ENCODE results near the gene ZHX3.

Gene ZHX3

GRCh38 chr20:41228858-41229257, 88.7 kb downstream of the ZHX3 start:
- DNase-seq (ENCODE audit: low read depth, low spot score), result no peak

GRCh38 chr20:41226426-41226825, 91.1 kb downstream of the ZHX3 start:
- no peak for DNase-seq (ENCODE audit: low read depth, low spot score)

GRCh38 chr20:41225091-41225490, 92.4 kb downstream of the ZHX3 start:
- DNase-seq (ENCODE audit: low read depth, low spot score), result no peak

DNA sequence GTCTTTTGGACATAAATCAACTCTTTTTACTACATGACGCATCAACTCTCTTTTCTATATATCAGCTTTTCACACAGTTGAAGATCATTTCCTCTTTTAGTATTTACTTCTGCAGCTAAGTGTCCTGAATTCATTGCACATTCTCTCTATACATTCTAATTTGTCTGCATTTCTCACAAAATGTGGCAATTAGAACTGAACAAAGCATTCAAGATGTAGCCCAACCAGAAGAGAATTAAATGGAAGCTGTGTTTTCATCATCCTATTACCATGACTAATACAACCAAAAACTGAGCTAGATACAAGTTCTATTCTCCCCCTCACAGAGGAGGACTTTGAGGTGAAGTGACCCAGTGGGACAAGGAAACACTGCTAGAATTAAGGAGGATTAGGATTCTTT, 93.2 kb downstream of the ZHX3 start:
- DNase-seq (ENCODE audit: low read depth, low spot score), result no peak

GRCh38 chr20:41223112-41223511, 94.4 kb downstream of the ZHX3 start:
- no peak for DNase-seq (ENCODE audit: low read depth, low spot score)

DNA sequence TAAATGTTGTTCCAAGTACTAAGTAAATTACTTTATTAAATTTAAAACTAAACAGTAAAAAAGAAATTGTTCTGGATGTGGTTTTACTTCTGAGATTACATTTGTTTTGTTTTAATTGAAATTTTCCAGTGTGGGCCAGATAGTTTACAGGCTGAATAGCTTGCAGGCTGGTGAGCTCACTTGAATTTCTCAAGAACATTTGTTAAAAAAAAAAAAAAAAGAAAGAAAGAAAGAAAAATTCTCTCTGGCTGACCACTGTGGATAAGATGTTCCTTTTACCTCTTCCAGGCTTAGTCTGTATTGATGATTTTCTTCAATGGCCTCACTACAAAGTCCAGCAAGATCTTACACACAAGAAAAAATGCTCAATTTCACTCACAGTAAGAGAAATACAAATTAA, 94.8 kb downstream of the ZHX3 start:
- DNase-seq (ENCODE audit: low read depth, low spot score), result no peak

DNA sequence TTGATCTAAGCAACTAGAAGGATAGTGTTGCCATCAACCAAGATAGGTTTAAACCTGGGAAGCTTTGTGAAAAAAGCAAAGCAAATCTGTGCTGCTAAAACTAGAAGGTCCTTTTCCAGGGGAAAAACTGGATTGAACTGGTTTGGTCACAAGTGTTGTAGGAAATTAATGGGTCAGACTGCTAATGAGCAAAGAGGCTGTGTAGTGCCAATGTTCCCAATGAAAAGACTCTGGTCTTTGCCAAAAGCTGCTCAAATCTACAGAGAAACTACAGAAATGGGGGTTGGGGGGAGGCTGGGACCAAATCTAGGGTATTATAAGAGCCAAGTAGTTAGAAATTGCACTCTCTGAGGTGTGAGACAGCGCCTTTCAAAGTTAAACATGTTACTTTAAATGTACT, 95.2 kb downstream of the ZHX3 start:
- no peak for DNase-seq (ENCODE audit: low read depth, low spot score)

- DNase-seq (ENCODE audit: low read depth, low spot score), result no peak
Observed at GRCh38 chr20:41221614-41222218, 95.8 kb downstream of the ZHX3 start.

- no peak for DNase-seq (ENCODE audit: low read depth, low spot score)
Observed at GRCh38 chr20:41219824-41220223, 97.7 kb downstream of the ZHX3 start.

DNA sequence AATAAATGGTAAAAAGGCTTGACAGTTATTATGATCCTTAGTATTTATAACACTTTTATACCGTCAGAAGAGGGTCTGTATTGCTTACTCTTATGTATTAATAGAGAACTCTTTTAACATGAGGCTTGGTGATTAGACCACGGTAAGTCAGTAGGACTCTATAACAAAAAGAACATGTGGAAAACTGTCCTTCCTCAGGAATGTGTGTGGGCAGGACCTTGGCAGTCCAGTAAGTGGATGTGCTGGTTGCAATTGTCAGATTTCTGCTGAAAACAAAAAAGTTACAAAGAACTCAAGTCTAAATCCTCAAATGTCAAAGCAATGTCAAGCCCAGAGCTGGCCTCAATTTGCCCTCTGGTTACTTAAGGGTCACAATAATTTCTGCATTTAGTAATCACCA, 99.1 kb downstream of the ZHX3 start:
- DNase-seq (ENCODE audit: low read depth, low spot score), result no peak

- no peak for DNase-seq (ENCODE audit: low read depth, low spot score)
Observed at GRCh38 chr20:41217422-41217821, 100.1 kb downstream of the ZHX3 start.

DNA sequence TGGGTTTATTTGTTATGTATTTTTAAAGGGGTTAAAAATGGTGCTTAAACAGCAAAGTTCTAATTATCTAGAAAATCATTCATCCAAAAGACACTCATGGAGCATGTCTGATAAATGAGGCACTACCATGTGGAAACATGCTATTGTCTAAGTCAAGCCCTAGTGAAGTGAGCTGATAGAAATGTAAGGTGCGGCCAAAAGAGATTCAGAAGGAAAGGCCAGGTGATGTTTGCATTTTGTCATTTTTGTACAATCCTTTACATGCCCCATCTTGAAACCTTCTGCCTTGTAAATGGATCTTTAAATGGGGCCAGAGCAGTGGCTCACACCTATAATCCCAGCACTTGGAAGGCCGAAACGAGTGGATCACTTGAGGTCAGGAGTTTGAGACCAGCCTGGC, 102.9 kb downstream of the ZHX3 start:
- no peak for DNase-seq (ENCODE audit: low read depth, low spot score)

DNA sequence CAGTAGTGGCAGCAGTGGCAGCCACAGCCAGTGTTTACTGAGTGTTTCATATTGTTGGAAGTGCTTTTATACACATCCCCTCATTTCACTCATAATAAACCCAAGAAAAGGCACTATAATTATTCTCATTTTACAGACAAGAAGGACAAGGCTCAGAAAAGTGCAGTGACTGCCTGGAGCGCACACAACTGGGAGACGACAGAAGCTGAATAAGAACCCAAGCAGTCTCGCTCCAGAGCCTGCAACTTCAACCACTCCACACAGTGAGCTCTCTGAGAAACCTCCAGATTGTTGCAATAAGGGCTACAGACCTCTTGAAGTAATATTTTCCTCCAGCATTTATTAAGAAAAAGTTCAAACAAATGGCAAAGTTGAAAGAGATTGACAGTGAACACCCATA, 103.3 kb downstream of the ZHX3 start:
- no peak for DNase-seq (ENCODE audit: low read depth, low spot score)

DNA sequence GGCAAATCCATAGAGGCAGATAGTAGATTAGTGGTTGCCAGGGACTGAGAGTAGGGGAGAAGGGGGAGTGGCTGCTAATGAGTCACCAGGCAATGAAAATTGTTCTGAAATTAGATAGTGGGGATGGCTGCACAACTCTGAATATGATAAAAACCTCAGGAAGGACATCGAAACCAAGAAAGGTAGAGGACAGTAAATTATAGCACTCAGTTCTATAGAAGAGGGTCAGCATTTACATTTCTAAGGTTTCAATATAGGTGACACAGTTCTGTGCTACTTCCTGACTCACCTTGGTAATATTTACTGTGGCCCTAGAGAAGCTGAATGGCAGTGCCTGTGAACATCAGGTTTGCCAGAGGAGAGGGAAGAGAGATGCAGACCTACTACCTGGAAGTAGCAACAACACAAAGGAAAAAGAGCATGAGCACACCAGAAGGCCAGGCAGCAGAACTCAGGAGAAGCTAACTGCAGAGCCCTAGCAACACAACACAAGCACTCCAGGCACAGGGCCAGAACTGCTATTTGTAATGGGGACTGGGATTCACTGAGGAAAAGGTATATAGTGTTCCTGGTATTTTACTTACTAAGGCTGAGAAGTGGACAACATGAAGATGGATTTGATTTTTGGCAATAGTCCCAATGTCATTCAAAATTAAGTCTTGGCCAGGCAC, 104.2 kb downstream of the ZHX3 start:
- no peak for DNase-seq (ENCODE audit: low read depth, low spot score)

GRCh38 chr20:41205313-41205712, 112.2 kb downstream of the ZHX3 start:
- DNase-seq (ENCODE audit: low read depth, low spot score), result no peak

DNA sequence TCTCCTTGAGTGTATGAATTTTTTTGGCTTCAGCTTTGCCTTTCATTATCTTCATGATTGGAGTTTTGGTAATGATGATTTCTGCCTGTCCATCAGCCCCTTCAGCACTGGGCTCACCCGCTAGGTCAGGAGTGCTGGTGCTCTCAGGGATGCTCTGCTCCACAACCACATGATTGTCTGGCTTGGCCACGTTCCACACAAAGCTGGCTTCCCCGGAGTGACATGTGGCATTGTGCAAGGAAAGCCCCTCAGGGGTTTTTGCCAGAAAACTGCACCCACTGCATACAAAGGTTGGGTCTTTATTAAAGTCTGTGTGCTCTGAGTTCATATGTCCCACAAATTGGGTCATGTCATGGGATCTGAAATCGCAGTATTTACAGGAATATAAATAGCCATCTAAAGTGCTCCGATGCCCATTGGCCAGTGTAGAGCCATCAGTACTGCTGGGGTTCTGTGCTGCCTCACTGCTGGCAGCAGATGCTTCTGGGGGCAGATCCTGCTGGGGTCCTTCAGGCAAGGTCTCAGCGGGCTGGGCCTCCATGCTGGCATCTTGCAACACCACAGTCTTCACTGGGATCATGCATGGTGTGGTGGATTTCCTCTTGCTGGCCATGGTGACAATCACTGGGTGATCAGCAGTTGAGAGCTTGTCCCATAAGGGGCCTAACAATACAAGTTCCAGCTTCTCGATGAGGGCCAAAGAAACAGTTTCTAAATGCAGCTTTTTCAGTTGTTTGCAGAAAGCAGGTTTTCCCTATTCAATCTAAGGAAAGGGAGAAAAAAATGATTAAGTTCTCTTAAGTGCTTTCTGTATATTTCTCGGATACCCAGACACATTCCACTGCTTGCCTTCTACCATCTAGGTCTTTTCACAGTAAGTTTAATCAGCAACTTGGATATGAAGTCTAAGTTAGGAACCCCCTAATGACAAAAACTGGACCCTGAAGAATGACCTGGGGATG, 112.9 kb downstream of the ZHX3 start:
- no peak for DNase-seq (ENCODE audit: low read depth, low spot score)

DNA sequence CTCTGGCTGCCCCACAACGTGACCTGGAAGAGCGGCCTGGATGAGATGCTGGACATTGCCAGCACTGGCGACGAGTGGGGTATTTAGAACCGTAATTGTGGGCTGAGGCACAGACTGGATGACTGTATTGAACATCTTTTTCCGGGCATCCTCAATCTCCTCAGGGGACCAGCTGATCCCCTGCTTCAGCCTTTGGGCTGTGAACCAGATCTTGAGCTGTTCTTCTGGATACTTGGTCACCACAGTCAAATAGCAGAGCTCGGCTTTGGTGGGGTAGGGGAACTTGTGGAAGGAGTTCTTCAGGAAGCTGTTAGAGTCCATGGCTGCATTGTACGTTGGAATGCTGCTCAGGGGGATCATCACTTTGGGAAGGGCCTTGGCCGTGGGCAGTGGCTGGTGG, 113.9 kb downstream of the ZHX3 start:
- no peak for DNase-seq (ENCODE audit: low read depth, low spot score)

- DNase-seq (ENCODE audit: low read depth, low spot score), result no peak
Observed at GRCh38 chr20:41202426-41202825, 115.1 kb downstream of the ZHX3 start.

DNA sequence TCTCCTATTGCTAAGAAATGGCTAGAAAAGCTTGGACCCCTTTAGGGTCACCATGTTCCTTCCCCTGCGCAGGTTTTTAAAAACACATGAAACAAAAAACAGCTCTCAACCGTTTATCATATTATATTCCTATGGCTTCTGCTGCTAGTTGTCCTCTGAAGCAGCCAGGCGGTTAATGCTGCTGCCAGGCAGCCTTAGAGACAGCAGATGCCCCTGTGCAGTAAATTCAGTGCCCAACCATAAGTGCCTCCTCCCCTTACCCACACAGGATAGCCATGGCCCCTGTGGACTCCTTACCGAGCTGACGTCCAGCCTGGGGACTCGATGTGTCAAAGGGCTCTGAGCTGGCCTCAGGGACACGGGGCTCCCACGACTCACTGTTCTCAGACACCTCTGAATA, 115.8 kb downstream of the ZHX3 start:
- no peak for DNase-seq (ENCODE audit: low read depth, low spot score)

DNA sequence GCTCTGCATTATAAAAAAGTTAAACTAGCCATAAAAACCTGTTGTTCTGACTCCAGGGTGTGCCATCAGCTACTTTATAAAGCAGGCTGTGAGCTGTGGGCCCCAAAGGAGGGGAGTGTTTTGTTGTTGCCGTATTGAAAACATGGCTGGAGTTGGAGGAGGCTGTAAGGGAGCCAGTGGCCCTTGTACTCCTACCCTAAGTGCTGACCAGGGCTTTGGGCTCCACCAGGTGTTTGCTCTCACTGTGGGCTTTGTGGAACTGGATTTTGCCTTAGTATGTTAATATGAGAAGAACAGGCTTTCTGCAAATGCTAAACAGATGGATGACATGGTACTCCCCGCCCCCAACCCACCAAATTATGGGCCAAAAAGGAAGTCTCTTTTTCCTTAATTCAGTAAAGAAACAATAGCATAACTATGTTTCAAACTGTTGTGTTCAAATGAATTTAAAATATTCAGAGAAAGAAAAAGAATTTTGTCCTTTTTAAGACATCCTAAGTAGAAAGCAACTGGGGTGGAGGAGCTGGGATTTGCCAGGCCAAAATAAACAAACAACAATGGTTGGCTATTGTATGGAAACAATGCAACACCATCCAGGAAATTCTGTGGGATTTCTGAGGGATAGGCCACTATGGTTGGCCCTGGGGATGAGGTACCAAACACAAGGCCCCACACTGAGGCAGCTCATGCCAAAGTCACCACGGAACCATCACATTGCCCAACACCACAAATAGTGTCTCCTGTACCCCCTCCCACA, 116.9 kb downstream of the ZHX3 start:
- DNase-seq (ENCODE audit: low read depth, low spot score), result no peak

DNA sequence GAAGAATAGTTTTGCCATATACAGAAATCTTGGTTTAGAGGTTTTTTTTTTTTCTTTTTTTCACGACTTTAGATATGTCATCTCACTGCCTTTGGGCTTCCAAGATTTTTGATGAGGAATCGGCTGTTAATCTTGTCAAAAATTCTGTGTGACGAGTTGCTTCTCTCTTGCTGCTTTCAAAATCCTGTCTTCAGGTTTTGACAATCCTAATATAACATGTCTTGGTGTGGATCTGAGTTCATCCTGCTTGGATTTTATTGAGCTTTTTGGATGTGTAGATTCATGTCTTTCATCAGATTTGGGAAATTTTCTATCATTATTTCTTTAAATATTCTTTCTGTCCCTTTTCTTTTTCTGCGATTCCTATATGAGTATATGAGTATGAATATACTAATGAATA, 119.1 kb downstream of the ZHX3 start:
- DNase-seq (ENCODE audit: low read depth, low spot score), result no peak

DNA sequence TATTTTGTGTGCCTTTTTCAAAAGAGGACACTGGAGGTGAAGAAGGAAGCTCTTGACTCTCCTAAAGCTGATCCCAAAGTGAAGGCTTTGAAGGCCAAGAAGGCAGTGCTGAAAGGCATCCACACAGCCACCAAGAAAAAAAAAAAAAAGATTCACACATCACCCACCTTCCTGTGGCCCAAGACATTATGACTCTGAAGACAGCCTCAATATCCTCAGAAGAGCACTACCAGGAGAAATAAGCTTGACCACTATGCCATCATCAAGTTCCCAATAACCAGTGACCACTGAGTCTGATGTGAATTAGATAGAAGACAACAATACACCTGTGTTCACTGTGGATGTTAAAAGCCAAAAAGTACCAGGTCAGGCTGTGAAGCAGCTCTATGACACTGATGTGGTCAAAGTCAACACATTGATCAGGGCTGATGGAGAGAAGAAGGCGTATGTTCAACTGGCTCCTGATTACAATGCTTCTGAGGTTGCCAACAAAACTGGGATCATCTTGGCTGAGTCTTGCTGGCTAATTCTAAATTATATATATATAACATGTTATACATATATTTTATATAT, 120.8 kb downstream of the ZHX3 start:
- DNase-seq (ENCODE audit: low read depth, low spot score), result no peak

All from ELF-1 (cell line).